HEK293 (cell line): ENCODE data around the gene ATP6V0B.

ENCODE experiments used
- CTCF ChIP-seq: fragments of 450-650 bp; formaldehyde crosslinking; IDR thresholded peaks from 2 replicates; pipeline ENCODE4 v1.5.1; 2016; ENCODE audit warnings: missing biosample characterization, missing genetic modification characterization
- OSR2 ChIP-seq: fragments of 450-650 bp; formaldehyde crosslinking; IDR thresholded peaks from 2 replicates; pipeline ENCODE4 v1.5.1; 2016; ENCODE audit warnings: missing biosample characterization, missing genetic modification characterization
- REST ChIP-seq: fragments of 450-650 bp; formaldehyde crosslinking; IDR thresholded peaks from 2 replicates; pipeline ENCODE4 v1.5.1; 2016; ENCODE audit warnings: missing biosample characterization, missing genetic modification characterization

DNA sequence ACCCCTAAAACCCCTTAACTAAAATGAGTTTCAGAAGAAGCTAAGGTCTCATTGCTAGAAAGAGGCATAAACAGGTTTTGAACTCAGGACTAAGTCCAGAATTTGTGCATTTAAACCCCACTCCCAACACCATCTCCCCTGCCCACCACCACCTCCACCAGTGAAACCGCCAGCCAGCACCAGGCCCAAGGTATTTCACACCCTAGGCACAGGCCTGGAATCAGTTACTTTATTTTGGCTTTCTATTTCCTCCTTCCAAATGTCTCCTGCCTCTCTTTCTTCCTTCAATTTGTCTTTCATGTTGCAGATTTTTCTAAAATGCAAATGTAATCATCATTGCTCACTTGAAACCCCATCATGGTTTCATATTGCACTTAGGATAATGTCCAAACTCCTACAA lies 29.9 kb upstream of the ATP6V0B start:
- TF ChIP-seq CTCF (no peak), OSR2 (tag by site-specific recombination) (no peak), REST (tag by site-specific recombination) (no peak)
